Neutrophil (primary cell): ENCODE results near the gene CAMK2B.

ENCODE experiments used
- H3K27ac ChIP-seq: fragments of 200-600 bp; sonication (generic); 2 replicates; pipeline ENCODE4 v1.5.1; 2016; ENCODE audit warnings: mild to moderate bottlenecking, moderate library complexity
- H3K27me3 ChIP-seq: fragments of 200-600 bp; sonication (generic); 2 replicates; pipeline ENCODE4 v1.6.0; 2016; ENCODE audit warnings: mild to moderate bottlenecking
- H3K36me3 ChIP-seq: fragments of 200-600 bp; sonication (generic); 2 replicates; pipeline ENCODE4 v1.5.1; 2017
- H3K4me1 ChIP-seq, 2 experiments: fragments of 200-600 bp in 1 of 2; sonication (generic) in 1 of 2; 1 replicate in 1 of 2; 2 replicates in 1 of 2; pipeline versions ENCODE4 v1.5.1 to v1.6.1; 2013 to 2016; ENCODE audit warnings: low read depth in 1 of 2, low read length in 1 of 2, mild to moderate bottlenecking in 1 of 2, moderate library complexity in 1 of 2; ENCODE audit not compliant: control insufficient read depth in 1 of 2, insufficient read depth in 1 of 2
- H3K4me3 ChIP-seq, 2 experiments: fragments of 200-600 bp in 1 of 2; sonication (generic) in 1 of 2; 1 replicate in 1 of 2; 2 replicates in 1 of 2; pipeline ENCODE4 v1.5.1; 2013 to 2016; ENCODE audit warnings: low read depth in 1 of 2, low read length in 1 of 2, mild to moderate bottlenecking in 1 of 2, moderate library complexity in 1 of 2
- H3K9me3 ChIP-seq: fragments of 200-600 bp; sonication (generic); 2 replicates; pipeline ENCODE4 v1.5.1; 2016
- CTCF ChIP-seq: fragments of 200-600 bp; sonication (generic); IDR thresholded peaks from 2 replicates; pipeline ENCODE4 v1.5.1; 2016; ENCODE audit warnings: antibody characterized with exemption

The CAMK2B gene

GRCh38 chr7:44325201-44325671 lies at the start of gene CAMK2B:
Gene CAMK2B (minus strand): TSS chr7:44325594. CDS start chr7:44325421, 173 bp downstream.
- H3K27ac ChIP-seq, result no peak within 1 kb of the TSS
- no peaks in the 10 kb centered on the region for H3K4me1 ChIP-seq
- H3K4me3 ChIP-seq, result no peak within 1 kb of the TSS
- peaks cover 65% of the 10 kb centered on the region for H3K27me3 ChIP-seq
- H3K9me3 ChIP-seq, result no peaks in the 10 kb centered on the region
- no peaks in the 10 kb centered on the region for H3K36me3 ChIP-seq
- no peak for TF ChIP-seq CTCF

- H3K27ac ChIP-seq, result no peak overlapping the region
- H3K4me3 ChIP-seq, result no peak overlapping the region
- peaks cover 0 to 4% of the 10 kb centered on the region in 2 experiments for H3K4me1 ChIP-seq
- no peak for TF ChIP-seq CTCF
- H3K36me3 ChIP-seq, result no peaks in the 10 kb centered on the region
- peaks cover 41% of the 10 kb centered on the region for H3K27me3 ChIP-seq
- H3K9me3 ChIP-seq, result no peaks in the 10 kb centered on the region
Measured at GRCh38 chr7:44374007-44374763, 48.8 kb upstream of the CAMK2B start.

GRCh38 chr7:44373418-44373740 lies 48.0 kb upstream of the CAMK2B start:
- Histone ChIP-seq H3K4me1 (no peaks in the 10 kb centered on the region), H3K27me3 (peaks cover 49% of the 10 kb centered on the region), H3K9me3 (no peaks in the 10 kb centered on the region), H3K4me3 (no peak overlapping the region), H3K27ac (no peak overlapping the region), H3K36me3 (no peaks in the 10 kb centered on the region)
- TF ChIP-seq CTCF, result no peak

GRCh38 chr7:44372560-44373417 lies 47.4 kb upstream of the CAMK2B start:
- no peak for TF ChIP-seq CTCF
- no peaks in the 10 kb centered on the region for H3K4me1 ChIP-seq
- H3K27ac ChIP-seq, result no peak overlapping the region
- H3K36me3 ChIP-seq, result no peaks in the 10 kb centered on the region
- no peak overlapping the region for H3K4me3 ChIP-seq
- peaks cover 55% of the 10 kb centered on the region for H3K27me3 ChIP-seq
- H3K9me3 ChIP-seq, result no peaks in the 10 kb centered on the region

- peaks cover 0 to 2% of the 10 kb centered on the region in 2 experiments for H3K4me1 ChIP-seq
- no peak for TF ChIP-seq CTCF
- no peak overlapping the region for H3K27ac ChIP-seq
- H3K27me3 ChIP-seq, result peaks cover 54% of the 10 kb centered on the region
- no peak overlapping the region for H3K4me3 ChIP-seq
- no peaks in the 10 kb centered on the region for H3K9me3 ChIP-seq
- no peaks in the 10 kb centered on the region for H3K36me3 ChIP-seq
Measured at GRCh38 chr7:44368885-44369284, 43.5 kb upstream of the CAMK2B start.
